ENCODE data around the gene SP8.

Gene SP8

DNA sequence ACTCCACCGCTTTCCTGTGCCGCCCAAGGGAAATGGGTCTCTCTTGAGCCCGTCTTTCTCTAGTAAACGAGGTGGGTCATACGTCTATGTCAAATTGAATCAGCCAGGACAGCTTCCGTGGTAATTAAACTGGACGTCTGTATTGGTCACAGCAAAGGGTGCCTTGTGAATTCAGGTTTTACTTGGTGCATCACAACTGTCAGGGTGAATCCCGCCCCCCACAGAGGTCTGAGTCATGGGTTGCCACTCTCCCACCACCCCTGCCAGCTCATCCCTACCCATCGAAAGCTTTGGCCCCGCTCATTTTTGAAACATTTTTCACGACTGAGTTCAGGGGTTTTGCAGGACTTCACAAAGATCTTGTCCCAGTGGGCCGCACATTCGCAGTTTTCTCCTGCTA, 8.0 kb upstream of the SP8 start:
- DNase-seq (ENCODE audit: low read depth in 2 of 2, low spot score in 1 of 2) = no peak

DNA sequence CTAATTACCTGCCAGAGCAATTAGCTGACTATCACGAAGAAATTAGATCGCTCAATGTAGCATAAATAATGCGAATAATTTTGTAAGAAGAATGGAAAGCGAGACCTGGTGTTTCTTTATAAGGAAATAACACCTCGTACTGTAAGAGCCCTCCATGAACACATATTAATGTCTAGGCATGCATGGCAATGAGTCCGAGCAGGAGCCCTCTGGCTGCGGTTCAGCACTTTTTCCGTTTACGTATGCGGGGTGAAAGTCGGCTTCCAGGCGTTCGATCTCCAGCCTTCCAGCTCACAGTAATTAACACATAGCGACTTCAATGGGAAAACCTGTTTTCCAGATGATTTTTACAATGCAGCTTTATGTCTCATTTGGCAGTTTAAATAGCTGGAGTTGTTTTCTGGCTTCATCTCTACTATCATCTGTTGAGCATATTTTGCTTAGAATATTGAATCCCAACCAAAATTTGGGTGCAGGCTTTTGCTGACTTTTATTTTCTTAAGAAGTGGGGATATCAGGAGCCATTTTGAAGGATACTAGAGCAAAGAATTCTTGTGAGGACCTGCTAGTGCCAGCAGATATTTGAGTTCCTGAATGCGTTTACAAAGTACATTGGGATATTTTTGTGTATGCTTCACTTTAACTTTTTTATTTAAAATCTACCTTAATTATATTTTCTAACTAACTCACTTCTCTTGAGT, 7.2 kb upstream of the SP8 start:
- no peak for DNase-seq (ENCODE audit: low read depth in 2 of 2, low spot score in 1 of 2)

DNA sequence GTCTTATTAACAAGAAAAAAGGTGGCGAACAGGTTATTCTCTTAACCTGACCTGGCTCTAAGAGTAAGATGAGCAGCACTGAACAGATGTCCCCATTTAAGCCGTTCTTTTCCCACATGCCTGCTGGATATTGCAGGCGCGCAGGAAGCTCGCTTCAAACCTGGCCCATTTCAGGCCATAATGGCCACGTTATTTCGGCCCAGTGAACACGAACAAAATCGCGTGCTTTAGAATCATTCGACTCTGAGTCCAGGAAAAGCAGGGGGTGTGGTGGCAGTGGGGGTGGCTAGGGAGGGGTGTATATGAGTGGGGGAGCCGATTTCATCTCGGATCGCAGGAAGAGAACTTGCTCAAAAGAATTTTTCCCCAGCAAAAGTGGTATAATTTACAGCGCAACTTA, 6.6 kb upstream of the SP8 start:
- DNase-seq (ENCODE audit: low read depth in 2 of 2, low spot score in 1 of 2) = no peak

DNA sequence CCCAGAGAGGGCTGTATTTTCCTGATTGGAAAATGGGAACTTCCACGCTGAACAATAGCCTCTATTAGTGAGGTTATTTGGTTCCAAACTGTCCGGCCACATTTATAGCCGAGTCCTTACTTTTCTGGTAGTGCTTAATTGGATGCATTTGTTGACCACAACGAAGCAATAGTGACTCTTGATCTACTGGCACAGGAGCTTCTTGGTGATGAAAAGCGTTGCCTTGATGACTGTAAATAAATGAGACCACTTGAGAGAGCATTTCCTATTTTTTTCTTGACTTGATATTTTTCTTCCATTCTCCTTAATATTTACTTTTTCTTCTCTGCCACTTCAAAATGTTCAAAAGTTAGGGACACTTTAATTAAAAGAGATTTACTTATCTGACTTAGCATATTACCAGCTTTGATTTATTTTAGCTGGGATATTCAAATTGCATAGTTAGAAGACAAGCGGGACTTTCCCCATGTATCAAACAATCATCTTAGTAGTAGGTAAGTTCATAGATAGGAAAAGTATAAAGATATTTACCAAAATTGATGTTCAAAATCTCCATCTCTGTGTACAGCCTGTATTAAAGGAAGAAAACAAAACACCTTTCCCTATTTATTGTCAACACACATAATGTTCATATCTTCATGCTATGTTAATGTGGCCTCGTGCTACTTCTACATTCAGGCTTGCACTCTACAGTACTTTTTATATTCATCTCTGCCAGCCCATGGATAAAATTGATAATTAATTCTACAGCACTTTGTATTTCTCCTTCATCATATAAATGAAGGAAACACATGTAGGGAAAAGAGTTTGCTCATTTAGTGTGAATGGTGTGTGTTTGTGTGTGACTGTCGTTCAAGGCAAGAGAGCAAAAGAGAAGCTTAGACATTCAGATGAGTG, 5.1 kb upstream of the SP8 start:
- no peak for DNase-seq (ENCODE audit: low read depth in 2 of 2, low spot score in 1 of 2)

DNA sequence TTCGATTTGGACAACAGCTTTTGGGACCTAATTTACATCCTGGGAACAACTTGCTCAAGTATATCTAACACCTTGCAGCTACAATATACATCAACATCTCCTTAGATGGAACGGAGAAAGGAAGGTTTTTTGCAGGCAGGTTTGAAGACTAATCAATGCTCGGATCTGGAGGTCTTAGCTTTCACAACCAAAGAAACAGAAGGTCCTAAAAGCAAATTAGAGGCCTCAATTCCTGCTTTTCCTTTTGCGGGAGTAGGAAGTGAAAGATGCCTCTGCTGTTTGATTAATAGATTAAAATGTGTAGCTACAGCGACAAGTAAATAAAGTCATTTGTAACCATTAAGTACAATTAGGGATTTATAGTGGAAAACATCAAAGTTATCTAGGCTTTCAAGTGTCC, 3.7 kb upstream of the SP8 start:
- DNase-seq (ENCODE audit: low read depth in 2 of 2, low spot score in 1 of 2) = no peak

DNA sequence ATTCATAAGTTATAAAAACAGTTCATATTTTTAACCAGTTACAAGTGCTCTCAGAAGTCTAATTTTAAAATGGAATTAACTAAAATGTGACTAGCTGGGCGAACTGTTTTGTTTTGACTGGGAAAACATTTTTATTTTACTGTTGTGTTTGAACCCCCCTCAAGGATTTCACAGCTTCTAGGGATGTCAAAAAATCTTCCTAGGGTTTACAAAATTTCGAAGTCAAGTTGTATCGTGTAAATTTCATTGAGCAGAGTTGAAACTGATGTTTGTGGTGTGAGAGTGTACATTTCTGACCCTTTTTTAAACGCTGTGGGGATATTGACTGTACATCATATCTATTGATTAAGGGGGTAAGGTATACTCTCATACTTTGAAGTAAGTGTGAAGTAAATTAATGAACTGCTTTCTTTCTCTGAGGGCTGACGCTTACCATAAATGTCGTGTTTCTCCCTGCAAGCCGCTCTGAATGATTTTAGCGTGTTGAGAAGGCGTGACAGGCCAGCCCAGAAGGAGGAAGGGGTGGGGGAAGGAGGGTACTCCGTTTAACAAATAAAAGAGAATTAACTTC, 1.8 kb upstream of the SP8 start:
- no peak for DNase-seq (ENCODE audit: low read depth in 2 of 2, low spot score in 1 of 2)

DNA sequence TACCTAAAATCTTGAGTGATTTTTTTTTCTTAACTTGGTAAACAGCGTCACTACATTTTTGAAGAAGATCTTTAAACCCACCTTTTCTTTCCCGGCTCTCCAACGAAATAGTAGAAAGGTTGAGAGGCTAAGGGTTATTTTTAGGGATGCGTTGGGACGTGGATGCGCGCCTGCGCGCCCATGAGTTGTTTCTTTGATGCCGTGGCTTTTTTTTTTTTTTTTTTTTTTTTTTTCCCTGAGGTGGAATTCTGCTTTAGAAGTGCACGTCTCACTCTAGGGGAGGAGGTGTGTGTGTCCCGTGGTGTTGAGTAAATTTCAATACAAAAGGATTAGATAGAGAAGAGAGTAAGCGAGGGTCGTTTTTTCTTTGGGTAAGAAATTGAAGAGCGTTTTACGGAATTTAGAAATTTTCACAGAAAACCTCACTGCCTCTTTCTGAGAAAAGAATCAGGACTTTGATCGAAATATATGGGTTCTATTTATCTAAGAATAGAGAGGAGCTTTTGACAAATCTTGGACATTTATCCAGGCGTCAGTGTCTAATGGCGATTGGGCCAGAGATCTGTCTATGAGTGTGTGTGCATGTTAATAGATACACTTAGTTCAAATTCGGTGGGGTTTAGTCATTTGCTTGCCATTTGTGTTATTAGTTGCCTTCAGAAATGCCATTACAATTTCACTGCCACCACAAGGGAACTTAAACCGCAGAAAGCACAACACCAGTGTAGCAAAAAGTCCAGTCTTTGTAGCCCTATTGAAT, 1.2 kb upstream of the SP8 start:
- DNase-seq (ENCODE audit: low read depth in 2 of 2, low spot score in 1 of 2) = no peak

DNA sequence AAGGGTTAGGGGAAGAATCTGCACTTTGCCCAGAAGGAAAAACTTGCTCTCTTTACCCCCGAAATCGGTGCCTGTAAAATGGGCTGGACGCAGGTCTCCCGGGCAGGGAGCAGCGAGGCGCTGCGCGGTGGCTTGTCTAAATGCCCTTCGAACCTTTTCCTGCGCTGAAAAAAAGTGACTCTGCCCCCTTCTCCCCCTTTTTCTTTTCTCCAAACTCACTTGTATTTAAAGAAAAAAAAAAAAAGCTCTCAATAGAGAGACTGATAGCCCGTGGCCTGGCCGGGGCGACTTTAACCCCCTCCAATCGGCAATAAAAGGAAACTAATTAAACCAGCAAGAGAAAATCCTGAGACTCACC, 286 bp downstream of the SP8 start:
- DNase-seq (ENCODE audit: low read depth in 2 of 2, low spot score in 1 of 2) = no peak

DNA sequence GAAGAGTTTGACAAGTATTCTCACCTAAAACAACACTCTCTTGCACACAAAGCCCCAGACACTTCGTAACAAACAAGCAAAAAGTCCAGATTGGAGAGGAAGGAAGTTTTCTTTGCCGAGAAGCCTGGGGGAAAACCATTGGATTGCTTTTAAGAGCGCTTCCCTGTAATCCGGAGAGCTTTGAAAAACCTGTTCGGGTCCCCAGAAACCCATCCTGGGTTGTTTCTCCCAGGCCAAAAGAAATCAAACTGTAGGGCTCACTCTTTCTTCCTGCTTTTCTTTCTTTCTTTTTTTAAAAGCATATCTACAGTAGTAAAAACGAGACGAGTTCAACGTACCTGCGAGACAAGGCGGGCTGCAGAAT, 655 bp downstream of the SP8 start:
- DNase-seq (ENCODE audit: low read depth in 2 of 2, low spot score in 1 of 2) = no peak

DNA sequence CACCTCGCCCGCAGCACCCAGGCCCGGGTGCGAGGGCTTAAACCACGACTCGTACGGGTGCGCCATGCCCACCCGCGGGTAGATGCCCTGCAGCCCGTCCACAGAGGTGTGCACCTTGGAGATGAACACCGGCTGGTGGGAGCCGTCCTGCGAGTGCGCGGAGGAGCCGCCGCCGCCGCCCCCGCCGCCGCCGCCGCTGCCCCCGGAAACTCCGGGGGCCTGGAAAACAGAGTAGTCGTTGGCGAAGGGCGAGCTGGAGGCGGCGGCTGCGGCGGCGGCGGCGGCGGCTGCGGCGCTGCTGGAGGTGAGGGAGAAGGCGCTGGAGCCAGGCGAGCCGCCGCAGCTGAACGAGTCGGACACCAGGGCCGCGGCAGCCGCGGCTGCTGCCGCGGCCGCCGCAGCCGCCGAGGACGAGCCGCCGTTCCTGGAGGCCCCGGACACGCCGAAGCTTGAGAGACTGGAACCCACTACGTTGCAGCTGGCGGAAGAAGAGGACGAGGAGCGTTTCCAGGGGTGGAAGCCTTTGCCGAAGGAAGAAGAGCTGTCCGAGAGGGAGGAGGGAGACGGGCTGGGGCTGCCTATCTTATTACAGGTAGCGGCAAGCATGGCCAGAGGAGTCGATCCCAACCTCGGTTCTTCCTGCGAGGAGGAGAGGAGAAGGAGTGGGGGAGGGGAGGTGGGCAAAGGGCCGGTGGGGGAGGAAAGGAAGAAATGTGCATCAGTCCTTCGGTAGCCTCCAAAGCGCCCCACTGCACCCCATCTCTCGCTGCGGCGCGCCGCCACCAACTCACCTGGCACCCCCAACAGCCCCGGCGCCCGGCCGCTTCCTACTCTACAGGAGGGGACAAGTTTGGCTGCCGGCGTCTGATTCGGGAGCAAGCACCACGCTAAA, 1.3 kb downstream of the SP8 start:
- no peak for DNase-seq (ENCODE audit: low read depth in 2 of 2, low spot score in 1 of 2)

DNA sequence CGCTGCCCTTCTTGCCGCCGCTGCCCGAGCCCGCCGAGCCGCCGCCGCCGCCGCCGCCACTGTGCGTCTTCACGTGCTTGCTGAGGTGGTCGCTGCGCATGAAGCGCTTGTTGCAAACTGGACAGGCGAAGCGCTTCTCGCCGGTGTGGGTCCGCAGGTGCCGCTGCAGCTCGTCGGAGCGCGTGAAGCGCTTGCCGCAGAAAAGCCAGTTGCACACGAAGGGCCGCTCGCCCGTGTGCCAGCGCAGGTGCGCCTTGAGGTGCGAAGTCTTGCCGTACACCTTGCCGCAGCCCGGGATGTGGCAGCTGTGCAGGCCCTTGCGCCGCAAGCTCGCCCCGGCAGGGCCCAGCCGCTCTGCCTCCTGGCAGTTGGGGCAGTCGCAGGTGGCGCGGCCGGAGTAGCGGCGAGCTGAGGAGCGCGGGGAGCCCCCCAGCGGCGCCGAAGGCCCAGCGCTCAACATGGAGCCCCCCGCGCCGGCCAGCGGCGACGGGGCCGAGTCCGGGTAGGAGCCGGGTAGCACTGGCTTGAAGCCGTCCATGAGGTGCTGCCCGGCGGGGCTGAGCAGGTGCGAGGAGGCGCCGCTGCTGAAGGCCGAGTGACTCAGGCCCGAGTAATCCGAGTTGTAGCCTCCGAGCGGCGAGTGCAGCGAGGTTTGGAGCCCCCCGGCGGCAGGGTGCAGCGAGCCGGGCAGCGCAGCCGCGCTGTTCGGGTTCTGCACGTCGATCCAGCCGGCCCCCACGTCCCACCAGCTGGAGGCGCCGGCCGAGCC, 2.1 kb downstream of the SP8 start:
- no peak for DNase-seq (ENCODE audit: low read depth in 2 of 2, low spot score in 1 of 2)

DNA sequence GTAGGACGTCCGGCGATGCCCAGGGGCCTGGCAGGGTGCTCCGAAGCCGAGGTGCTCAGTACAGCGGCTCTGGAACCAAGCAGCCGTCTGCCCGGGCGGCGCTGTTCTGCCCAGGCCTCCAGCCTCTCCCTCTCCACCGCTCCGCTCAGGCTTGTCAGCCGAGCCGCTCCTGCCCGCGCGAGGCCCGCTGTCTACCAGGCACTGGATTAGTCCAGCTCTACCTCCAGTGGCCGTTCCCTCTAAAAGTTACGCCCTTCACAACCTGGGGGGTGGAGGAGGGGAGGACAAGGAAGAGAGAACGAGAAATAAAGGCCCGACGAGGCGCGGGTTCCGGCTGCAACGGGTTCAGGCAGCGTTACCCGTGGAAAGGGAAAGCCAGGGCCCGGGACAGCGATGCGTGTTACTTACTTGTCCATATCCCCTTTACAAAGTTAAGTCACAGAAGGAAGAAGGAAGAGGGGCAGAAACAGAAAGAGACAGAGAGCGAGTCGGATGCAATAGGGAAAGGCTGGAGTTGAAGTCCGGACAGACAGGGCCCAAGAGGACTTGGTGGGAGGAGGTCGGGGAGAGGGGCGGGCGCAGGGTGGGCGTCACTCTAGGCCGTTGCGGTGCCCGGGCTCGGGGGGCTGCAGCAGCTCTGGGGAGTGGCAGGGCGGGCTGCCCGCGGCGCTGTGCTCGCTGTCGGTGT, 2.8 kb downstream of the SP8 start:
- DNase-seq (ENCODE audit: low read depth in 2 of 2, low spot score in 1 of 2) = no peak

DNA sequence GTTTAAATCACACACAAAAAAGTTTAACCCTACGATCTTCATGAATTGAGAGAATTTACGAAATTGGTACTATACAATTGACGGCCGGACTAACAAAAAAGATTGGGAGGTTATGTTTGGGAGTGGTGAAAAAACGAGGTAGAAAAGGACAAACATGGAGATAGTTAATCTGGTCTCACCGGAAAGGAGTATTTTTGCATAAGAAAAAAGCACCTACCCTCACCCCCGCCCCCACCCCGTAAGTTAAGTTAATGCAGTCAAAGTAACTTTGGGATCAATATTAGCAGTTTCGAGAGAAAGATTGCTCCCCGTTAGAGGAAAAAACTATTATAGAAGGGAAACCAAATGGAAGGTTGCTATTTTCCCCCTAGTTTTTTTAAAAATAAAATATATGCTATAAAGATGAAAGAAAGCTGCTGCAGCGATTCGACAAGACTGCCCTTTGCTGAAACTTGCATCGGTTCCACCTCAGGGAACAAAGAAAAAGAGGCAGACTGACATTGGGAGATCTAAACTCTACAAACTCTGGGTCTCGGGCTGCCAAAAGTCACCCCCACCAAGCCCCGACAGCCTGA, 3.5 kb downstream of the SP8 start:
- no peak for DNase-seq (ENCODE audit: low read depth in 2 of 2, low spot score in 1 of 2)

DNA sequence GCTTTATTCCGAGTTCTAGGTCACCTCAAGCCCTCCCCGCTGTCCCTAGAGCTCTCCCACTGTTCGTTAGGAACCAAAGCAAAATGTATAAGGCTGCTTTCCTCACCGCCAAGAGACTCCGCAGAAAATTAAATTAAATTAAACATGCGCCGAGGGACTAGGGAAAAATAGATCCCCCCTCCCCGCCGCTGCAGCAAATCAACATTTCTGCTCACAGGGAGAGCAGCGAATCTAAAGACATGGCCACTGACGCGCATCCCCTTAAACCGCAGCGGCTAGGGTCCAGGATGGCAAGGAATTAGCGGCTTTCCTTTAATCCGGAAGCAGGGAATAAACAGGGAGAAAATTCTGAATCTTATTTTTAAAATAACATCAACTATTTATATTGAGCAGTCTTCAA, 7.6 kb downstream of the SP8 start:
- DNase-seq (ENCODE audit: low read depth in 2 of 2, low spot score in 1 of 2) = no peak

DNA sequence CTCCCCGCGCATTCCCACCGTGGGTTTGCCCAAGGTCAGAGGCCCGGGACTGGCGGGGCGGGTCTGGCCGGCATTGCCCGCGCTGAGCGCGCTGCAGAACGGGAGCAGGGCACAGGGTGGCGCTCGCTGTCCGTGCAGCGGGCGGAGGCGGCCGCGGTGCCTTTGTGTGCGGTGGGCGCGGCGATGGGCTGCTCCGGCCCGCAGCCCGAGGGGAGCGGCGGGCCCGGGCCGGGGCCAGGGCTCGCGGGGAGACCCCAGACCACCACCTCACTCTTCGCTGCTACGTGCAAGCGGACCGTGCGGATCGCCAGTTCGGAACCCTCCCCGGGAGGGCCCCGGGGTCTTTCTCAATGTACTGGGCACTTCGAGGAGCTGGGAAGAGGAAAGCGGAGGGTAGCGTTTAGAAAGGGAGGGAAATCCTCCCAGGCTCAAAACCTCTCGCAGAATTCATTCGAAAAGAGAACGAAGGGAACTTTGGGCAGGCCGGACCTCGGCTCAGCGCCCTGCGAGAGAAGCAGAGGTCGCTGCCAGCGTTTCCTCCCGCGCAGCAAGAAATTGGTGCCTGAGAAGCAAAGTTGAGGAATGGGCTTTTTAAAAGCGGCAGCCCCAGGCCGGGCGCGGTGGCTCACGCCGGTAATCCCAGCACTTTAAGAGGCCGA, 8.5 kb downstream of the SP8 start:
- no peak for DNase-seq (ENCODE audit: low read depth in 2 of 2, low spot score in 1 of 2)

DNA sequence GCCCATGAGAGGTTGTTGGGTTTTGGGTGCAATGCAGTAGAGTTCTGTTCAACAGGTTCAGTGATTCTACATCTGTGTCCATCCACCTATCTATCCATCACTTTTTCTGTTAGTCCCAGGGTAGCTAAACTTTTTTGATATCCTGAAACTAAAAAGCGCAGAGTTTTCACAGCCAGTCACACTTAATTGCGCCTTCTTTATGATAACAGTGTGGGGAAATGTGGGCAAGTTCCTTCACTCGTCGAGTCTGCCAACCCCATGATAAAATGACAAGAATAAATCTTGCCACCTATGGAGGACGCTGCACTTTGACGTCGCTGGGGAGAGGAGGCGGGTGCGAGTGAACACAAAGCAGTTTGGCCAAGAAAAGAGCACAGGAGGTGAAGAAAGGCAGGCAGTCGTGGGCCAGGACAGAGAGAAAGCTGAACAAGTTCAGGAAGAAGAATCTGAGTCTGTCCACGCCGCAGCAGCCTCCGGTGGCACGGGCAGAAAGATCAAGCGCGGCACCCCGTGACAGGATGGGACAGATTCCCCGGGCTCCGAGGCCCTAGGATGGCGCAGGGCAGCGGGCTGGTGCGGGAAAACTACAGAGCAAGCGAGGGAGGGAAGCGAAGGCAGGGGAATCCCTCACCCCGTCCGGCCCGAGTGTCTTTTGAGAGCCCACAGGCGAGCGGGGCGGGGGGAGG, 9.2 kb downstream of the SP8 start:
- no peak for DNase-seq (ENCODE audit: low read depth in 2 of 2, low spot score in 1 of 2)

DNA sequence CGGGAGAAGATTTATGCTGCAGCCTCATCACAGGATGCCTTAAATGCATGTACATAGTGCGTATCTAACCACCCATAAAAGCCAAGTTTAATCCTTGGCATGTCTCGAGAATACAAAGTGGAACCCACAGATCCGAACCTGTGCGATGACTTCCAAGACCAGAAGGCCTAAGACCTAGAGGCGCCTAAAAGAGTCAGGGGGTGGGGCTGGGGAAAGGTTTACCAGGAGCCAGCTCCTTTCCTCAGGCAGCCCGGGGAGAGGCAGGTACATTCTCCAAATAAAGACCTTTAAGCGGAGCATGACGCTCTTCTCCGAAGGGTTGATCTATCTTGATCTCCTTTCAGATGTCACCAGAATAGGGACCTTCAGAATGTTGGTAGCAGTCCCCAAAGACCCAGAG, 9.7 kb downstream of the SP8 start:
- DNase-seq (ENCODE audit: low read depth in 2 of 2, low spot score in 1 of 2) = no peak

Data from stimulated activated CD8-positive, alpha-beta memory T cell treated with anti-CD3 and anti-CD28 coated beads, Interleukin-4, amount 100 ng/mL, for 4 hours (primary cell).